HEK293 (cell line): ENCODE measurements around the gene ELL3.

ENCODE experiments used
- GLIS2 ChIP-seq: fragments of 450-650 bp; formaldehyde crosslinking; IDR thresholded peaks from 2 replicates; pipeline ENCODE4 v1.5.1; 2016; ENCODE audit warnings: missing biosample characterization, missing genetic modification characterization
- KLF16 ChIP-seq: fragments of 450-650 bp; formaldehyde crosslinking; IDR thresholded peaks from 2 replicates; pipeline ENCODE4 v1.5.1; 2017; ENCODE audit warnings: missing biosample characterization, missing genetic modification characterization
- KLF7 ChIP-seq: fragments of 450-650 bp; formaldehyde crosslinking; IDR thresholded peaks from 2 replicates; pipeline ENCODE4 v1.5.1; 2016; ENCODE audit warnings: missing biosample characterization, missing genetic modification characterization, borderline replicate concordance
- KLF8 ChIP-seq: fragments of 450-650 bp; formaldehyde crosslinking; IDR thresholded peaks from 2 replicates; pipeline ENCODE4 v1.5.1; 2016; ENCODE audit warnings: missing biosample characterization, missing genetic modification characterization
- REST ChIP-seq: fragments of 450-650 bp; formaldehyde crosslinking; IDR thresholded peaks from 2 replicates; pipeline ENCODE4 v1.5.1; 2016; ENCODE audit warnings: missing biosample characterization, missing genetic modification characterization
- SALL2 ChIP-seq: fragments of 450-650 bp; formaldehyde crosslinking; IDR thresholded peaks from 2 replicates; pipeline ENCODE4 v1.5.0; 2017; ENCODE audit warnings: missing biosample characterization, mild to moderate bottlenecking, missing genetic modification characterization, borderline replicate concordance
- SCRT2 ChIP-seq: fragments of 450-650 bp; formaldehyde crosslinking; IDR thresholded peaks from 2 replicates; pipeline ENCODE4 v1.5.1; 2016; ENCODE audit warnings: missing biosample characterization, missing genetic modification characterization
- TRIM28 ChIP-seq: IDR thresholded peaks from 2 replicates; pipeline ENCODE4 v1.6.1; 2011; ENCODE audit warnings: low read length, control low read depth, borderline replicate concordance
- YY1 ChIP-seq: fragments of 450-650 bp; formaldehyde crosslinking; IDR thresholded peaks from 2 replicates; pipeline ENCODE4 v1.5.1; 2018; ENCODE audit warnings: missing biosample characterization, missing genetic modification characterization
- ZBTB1 ChIP-seq: fragments of 450-650 bp; formaldehyde crosslinking; IDR thresholded peaks from 2 replicates; pipeline ENCODE4 v1.5.1; 2016; ENCODE audit warnings: missing biosample characterization, missing genetic modification characterization
- ZBTB11 ChIP-seq: fragments of 450-650 bp; formaldehyde crosslinking; conservative IDR thresholded peaks from 2 replicates; pipeline ENCODE4 v1.5.1; 2016; ENCODE audit warnings: low read depth, missing biosample characterization, missing genetic modification characterization
- ZBTB48 ChIP-seq: fragments of 450-650 bp; formaldehyde crosslinking; IDR thresholded peaks from 2 replicates; pipeline ENCODE4 v1.5.1; 2016; ENCODE audit warnings: missing biosample characterization, missing genetic modification characterization
- ZEB2 ChIP-seq: fragments of 450-650 bp; formaldehyde crosslinking; IDR thresholded peaks from 2 replicates; pipeline ENCODE4 v1.5.1; 2016; ENCODE audit warnings: missing biosample characterization, missing genetic modification characterization
- ZNF112 ChIP-seq: fragments of 450-650 bp; formaldehyde crosslinking; IDR thresholded peaks from 2 replicates; pipeline ENCODE4 v1.5.0; 2017; ENCODE audit warnings: missing biosample characterization, missing genetic modification characterization
- ZNF148 ChIP-seq: fragments of 450-650 bp; formaldehyde crosslinking; IDR thresholded peaks from 2 replicates; pipeline ENCODE4 v1.5.0; 2017; ENCODE audit warnings: missing biosample characterization, missing genetic modification characterization, borderline replicate concordance
- ZNF2 ChIP-seq: fragments of 450-650 bp; formaldehyde crosslinking; IDR thresholded peaks from 2 replicates; pipeline ENCODE4 v1.5.1; 2016; ENCODE audit warnings: missing biosample characterization, missing genetic modification characterization
- ZNF26 ChIP-seq: fragments of 450-650 bp; formaldehyde crosslinking; IDR thresholded peaks from 2 replicates; pipeline ENCODE4 v1.5.1; 2016; ENCODE audit warnings: missing biosample characterization, missing genetic modification characterization
- ZNF302 ChIP-seq: fragments of 450-650 bp; formaldehyde crosslinking; IDR thresholded peaks from 2 replicates; pipeline ENCODE4 v1.5.1; 2016; ENCODE audit warnings: missing biosample characterization, missing genetic modification characterization, low read depth
- ZNF362 ChIP-seq: fragments of 450-650 bp; formaldehyde crosslinking; IDR thresholded peaks from 2 replicates; pipeline ENCODE4 v1.5.1; 2016; ENCODE audit warnings: missing biosample characterization, missing genetic modification characterization
- ZNF391 ChIP-seq: fragments of 450-650 bp; formaldehyde crosslinking; IDR thresholded peaks from 2 replicates; pipeline ENCODE4 v1.5.1; 2016; ENCODE audit warnings: low read depth, missing biosample characterization, missing genetic modification characterization, borderline replicate concordance
- ZNF404 ChIP-seq: fragments of 450-650 bp; formaldehyde crosslinking; IDR thresholded peaks from 2 replicates; pipeline ENCODE4 v1.5.1; 2017; ENCODE audit warnings: missing biosample characterization, missing genetic modification characterization
- ZNF48 ChIP-seq: fragments of 450-650 bp; formaldehyde crosslinking; IDR thresholded peaks from 2 replicates; pipeline ENCODE4 v1.5.1; 2016; ENCODE audit warnings: missing biosample characterization, missing genetic modification characterization
- ZNF654 ChIP-seq: fragments of 450-650 bp; formaldehyde crosslinking; IDR thresholded peaks from 2 replicates; pipeline ENCODE4 v1.5.1; 2016; ENCODE audit warnings: low read depth, missing biosample characterization, missing genetic modification characterization
- ZNF658 ChIP-seq: fragments of 450-650 bp; formaldehyde crosslinking; IDR thresholded peaks from 2 replicates; pipeline ENCODE4; 2016; ENCODE audit warnings: missing biosample characterization, missing genetic modification characterization
- ZNF76 ChIP-seq: fragments of 450-650 bp; formaldehyde crosslinking; IDR thresholded peaks from 2 replicates; pipeline ENCODE4; 2016; ENCODE audit warnings: low read depth, missing biosample characterization, missing genetic modification characterization, borderline replicate concordance
- ZNF791 ChIP-seq: fragments of 450-650 bp; formaldehyde crosslinking; IDR thresholded peaks from 2 replicates; pipeline ENCODE4 v1.5.1; 2016; ENCODE audit warnings: missing biosample characterization, missing genetic modification characterization
- ZSCAN30 ChIP-seq: fragments of 450-650 bp; IDR thresholded peaks from 2 replicates; pipeline ENCODE4 v1.5.1; 2018; ENCODE audit warnings: missing biosample characterization, mild to moderate bottlenecking, missing genetic modification characterization, moderate library complexity
- ZXDB ChIP-seq: fragments of 450-650 bp; formaldehyde crosslinking; IDR thresholded peaks from 2 replicates; pipeline ENCODE4 v1.5.1; 2016; ENCODE audit warnings: missing biosample characterization, missing genetic modification characterization

ELL3 gene

GRCh38 chr15:43800286-43801141 is 23.7 kb upstream of the ELL3 start, which contains the start of gene HYPK (continued):
- TF ChIP-seq ZEB2 (tag by site-specific recombination): 0 out of 2 replicates have a peak, but pooled peaks have one; percentile 51
- TF ChIP-seq ZNF112 (tag by site-specific recombination): no peak
- peak; percentile 87 for TF ChIP-seq KLF8
- no peak for TF ChIP-seq REST (tag by site-specific recombination)
- no peak for TF ChIP-seq ZNF148 (tag by site-specific recombination)
- peak; percentile 90 for TF ChIP-seq ZNF76 (tag by site-specific recombination)
- TF ChIP-seq ZBTB48 (tag by site-specific recombination): no peak
- peak; percentile 79; the same call in 1 of the 2 replicates for TF ChIP-seq ZXDB (tag by site-specific recombination)
- no peak for TF ChIP-seq ZNF48
- no peak for TF ChIP-seq TRIM28
- no peak for TF ChIP-seq ZNF658 (tag by site-specific recombination)
- TF ChIP-seq ZNF654 (tag by site-specific recombination): no peak
- TF ChIP-seq SALL2 (tag by site-specific recombination): no peak
- TF ChIP-seq ZNF362: no peak
- peak; percentile 75 for TF ChIP-seq ZBTB11 (tag by site-specific recombination)
- no peak for TF ChIP-seq ZNF791 (tag by site-specific recombination)
- peak; percentile 81; the same call in 1 of the 2 replicates for TF ChIP-seq ZNF2 (tag by site-specific recombination)
- no peak for TF ChIP-seq ZNF404 (tag by site-specific recombination)
- peak; percentile 61 for TF ChIP-seq KLF16 (tag by site-specific recombination)
- TF ChIP-seq ZBTB1 (tag by site-specific recombination): no peak
- TF ChIP-seq SCRT2: 0 out of 2 replicates have a peak, but pooled peaks have one; percentile 12
- no peak for TF ChIP-seq ZNF26 (tag by site-specific recombination)
- TF ChIP-seq ZNF302 (tag by site-specific recombination): no peak
- peak; percentile 47; the same call in 1 of the 2 replicates for TF ChIP-seq KLF7
- no peak for TF ChIP-seq ZNF391 (tag by site-specific recombination)
- TF ChIP-seq ZSCAN30: 0 out of 2 replicates have a peak, but pooled peaks have one; percentile 13
- TF ChIP-seq YY1: peak; percentile 66; the same call in 1 of the 2 replicates
- 0 out of 2 replicates have a peak, but pooled peaks have one; percentile 43 for TF ChIP-seq GLIS2 (tag by site-specific recombination)
